Measurements from ENCODE around the gene TIPIN.
"Not testable (repeated sequence)": the region's sequence is repeated elsewhere in the genome, so short reads cannot be mapped to it uniquely, and the experiment has no call there.

- TF ChIP-seq POLR2AphosphoS5, CTCF, POLR2A (IDR thresholded peaks at IDR 0.05): not testable (repeated sequence)
Measured at GRCh38 chr15:66381376-66381775, 24.9 kb upstream of the TIPIN start.

Data from transverse colon (tissue), 4 donors.